HG03342 (cell line): ENCODE measurements around the gene TFAP2E.

Source experiments
- ATAC-seq: cut with Tn5 transposase; IDR thresholded peaks from one replicate; pipeline ENCODE4 v1.9.1; 2021; ENCODE audit warnings: mild to moderate bottlenecking, moderate library complexity; ENCODE audit not compliant: unreplicated experiment

The TFAP2E gene

GRCh38 chr1:35556484-35557117 lies 16.5 kb upstream of the TFAP2E start:
- ATAC-seq = no peak

- ATAC-seq = peak; percentile 61
Measured at GRCh38 chr1:35557118-35557610, 15.9 kb upstream of the TFAP2E start, which contains the start of gene KIAA0319L. KIAA0319L (minus strand) TSS chr1:35557403; CDS start chr1:35554491, 2,912 bp downstream.

- ATAC-seq = peak; percentile 84
Measured at GRCh38 chr1:35557611-35558373, 15.3 kb upstream of the TFAP2E start, which contains the start of gene NCDN. NCDN (plus strand) TSS chr1:35557799; CDS start chr1:35558191, 392 bp downstream.

GRCh38 chr1:35558374-35559316 lies 14.5 kb upstream of the TFAP2E start:
- no peak for ATAC-seq

GRCh38 chr1:35559317-35559944 lies 13.7 kb upstream of the TFAP2E start:
- no peak for ATAC-seq

GRCh38 chr1:35560256-35561225 lies 12.6 kb upstream of the TFAP2E start:
- ATAC-seq = no peak

GRCh38 chr1:35561297-35561971 lies 11.7 kb upstream of the TFAP2E start:
- ATAC-seq = no peak

- ATAC-seq = no peak
Measured at GRCh38 chr1:35561972-35562680, 11.0 kb upstream of the TFAP2E start.

GRCh38 chr1:35563166-35563565 lies 9.9 kb upstream of the TFAP2E start:
- ATAC-seq = no peak

- ATAC-seq = peak; percentile 51
Measured at GRCh38 chr1:35564037-35564883, 8.9 kb upstream of the TFAP2E start.

- no peak for ATAC-seq
Measured at GRCh38 chr1:35564884-35565741, 8.0 kb upstream of the TFAP2E start.

- ATAC-seq = no peak
Measured at GRCh38 chr1:35565742-35566133, 7.4 kb upstream of the TFAP2E start.

GRCh38 chr1:35567947-35568558 lies 5.1 kb upstream of the TFAP2E start:
- ATAC-seq = no peak

GRCh38 chr1:35568975-35569395 lies 4.1 kb upstream of the TFAP2E start:
- ATAC-seq = no peak

- ATAC-seq = no peak
Measured at GRCh38 chr1:35569936-35570335, 3.2 kb upstream of the TFAP2E start.

GRCh38 chr1:35570589-35571137 lies 2.5 kb upstream of the TFAP2E start:
- ATAC-seq = no peak
